Hematopoietic multipotent progenitor cell treated with erythropoietin and hydrocortisone succinate and interleukin-3 and kit ligand, for 15 days (in vitro differentiated cells): ENCODE data around the gene UNC13D.
A peak's percentile ranks its signal among the peaks of the same experiment; 100 is the strongest.
"Not testable (repeated sequence)": the region's sequence is repeated elsewhere in the genome, so short reads cannot be mapped to it uniquely, and the experiment has no call there.

Experiments
- DNase-seq: peaks from one replicate; pipeline ENCODE4 v3.0.0-alpha.2; 2015; ENCODE audit warnings: low spot score

Gene UNC13D

GRCh38 chr17:75799402-75799801, 44.8 kb downstream of the UNC13D start:
- no peak for DNase-seq

GRCh38 chr17:75795820-75796607, 48.2 kb downstream of the UNC13D start:
- no peak for DNase-seq

- no peak for DNase-seq
Observed at GRCh38 chr17:75793460-75793859, 50.7 kb downstream of the UNC13D start.

GRCh38 chr17:75791254-75791653, 53.0 kb downstream of the UNC13D start:
- DNase-seq, result no peak

- peak; percentile 93 for DNase-seq
Observed at GRCh38 chr17:75785016-75785890, 59.0 kb downstream of the UNC13D start.

- peak; percentile 99 for DNase-seq
Observed at GRCh38 chr17:75784473-75785015, 59.7 kb downstream of the UNC13D start, which contains the start of gene UNK. Gene UNK, plus strand, starts transcription at chr17:75784806. Its CDS starts 75 bp downstream, at chr17:75784881.

GRCh38 chr17:75783803-75784472, 60.3 kb downstream of the UNC13D start:
- DNase-seq, result peak; percentile 23

GRCh38 chr17:75783069-75783783, 61.0 kb downstream of the UNC13D start:
- DNase-seq, result peak; percentile 71

- no peak for DNase-seq
Observed at GRCh38 chr17:75779987-75780889, 64.0 kb downstream of the UNC13D start.

GRCh38 chr17:75779250-75779986, 64.8 kb downstream of the UNC13D start:
- peak; percentile 100 for DNase-seq

GRCh38 chr17:75778861-75779249, 65.3 kb downstream of the UNC13D start:
- no peak for DNase-seq

- not testable (repeated sequence) for DNase-seq
Observed at GRCh38 chr17:75778066-75778860, 65.9 kb downstream of the UNC13D start.

GRCh38 chr17:75777296-75777922, 66.8 kb downstream of the UNC13D start:
- DNase-seq, result no peak
